Lower leg skin (tissue), 3 donors: ENCODE data around the gene SCUBE1.

ENCODE experiments used
- POLR2A ChIP-seq, 2 donors: fragments of 450-650 bp; IDR thresholded peaks; one replicate each; pipeline ENCODE4 v1.6.1; 2016 to 2017; ENCODE audit warnings: antibody characterized with exemption in 2 of 2, mild to moderate bottlenecking in 1 of 2, moderate library complexity in 1 of 2
- TF ChIP-seq, protein P1 (sequence below), 3 donors: fragments of 450-650 bp; IDR thresholded peaks; one replicate each; pipeline ENCODE4 v1.5.1; 2016; ENCODE audit warnings: antibody characterized with exemption in 3 of 3, mild to moderate bottlenecking in 3 of 3, moderate library complexity in 2 of 3

DNA sequence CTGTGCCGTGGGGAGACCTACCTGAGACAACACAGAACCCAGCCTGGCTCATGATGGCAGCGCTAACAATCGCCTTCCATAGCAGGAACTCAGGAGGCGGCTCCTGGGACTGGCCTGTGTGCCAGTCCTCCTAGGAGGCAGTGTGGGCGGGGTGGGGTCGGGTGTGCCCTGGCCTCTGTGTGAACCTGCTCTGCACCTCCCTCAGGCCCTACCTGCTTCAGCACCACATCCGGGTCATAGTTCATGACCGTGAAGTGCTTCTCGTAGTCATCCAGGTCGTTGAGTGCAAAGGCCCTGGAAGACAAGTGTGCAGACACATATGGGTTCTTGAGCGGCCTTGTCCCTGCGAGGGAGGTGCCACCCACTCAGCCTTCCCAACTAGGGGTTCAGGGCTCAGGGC, 171.6 kb downstream of the SCUBE1 start:
- no peak for TF ChIP-seq POLR2A (IDR thresholded peaks at IDR 0.05)
- TF ChIP-seq, protein P1, sequence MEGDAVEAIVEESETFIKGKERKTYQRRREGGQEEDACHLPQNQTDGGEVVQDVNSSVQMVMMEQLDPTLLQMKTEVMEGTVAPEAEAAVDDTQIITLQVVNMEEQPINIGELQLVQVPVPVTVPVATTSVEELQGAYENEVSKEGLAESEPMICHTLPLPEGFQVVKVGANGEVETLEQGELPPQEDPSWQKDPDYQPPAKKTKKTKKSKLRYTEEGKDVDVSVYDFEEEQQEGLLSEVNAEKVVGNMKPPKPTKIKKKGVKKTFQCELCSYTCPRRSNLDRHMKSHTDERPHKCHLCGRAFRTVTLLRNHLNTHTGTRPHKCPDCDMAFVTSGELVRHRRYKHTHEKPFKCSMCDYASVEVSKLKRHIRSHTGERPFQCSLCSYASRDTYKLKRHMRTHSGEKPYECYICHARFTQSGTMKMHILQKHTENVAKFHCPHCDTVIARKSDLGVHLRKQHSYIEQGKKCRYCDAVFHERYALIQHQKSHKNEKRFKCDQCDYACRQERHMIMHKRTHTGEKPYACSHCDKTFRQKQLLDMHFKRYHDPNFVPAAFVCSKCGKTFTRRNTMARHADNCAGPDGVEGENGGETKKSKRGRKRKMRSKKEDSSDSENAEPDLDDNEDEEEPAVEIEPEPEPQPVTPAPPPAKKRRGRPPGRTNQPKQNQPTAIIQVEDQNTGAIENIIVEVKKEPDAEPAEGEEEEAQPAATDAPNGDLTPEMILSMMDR (IDR thresholded peaks at IDR 0.05) = no peak
